ENCODE data around the gene GEMIN5. TPM values are rescaled to one million over a fixed set of nuclear protein-coding genes. Genes with fewer than 3 reads are reported as not detected.

GEMIN5 gene
- total RNA-seq, 1 donor from 2014 or later: 14.9 TPM

GRCh38 chr5:154858972-154859871 is 78.8 kb downstream of the GEMIN5 start:
- ATAC-seq: no peak
- DNase-seq: no peak
- intact Hi-C loops (cut with micrococcal nuclease): no loop called here

- ATAC-seq: peak; percentile 91
- intact Hi-C loops (cut with micrococcal nuclease): no loop called here
Measured at GRCh38 chr5:154858297-154858971, 79.6 kb downstream of the GEMIN5 start, which contains the start of gene CNOT8. Gene CNOT8 (plus strand): TSS chr5:154858627. CDS start chr5:154863279, 4,652 bp downstream.

DNA sequence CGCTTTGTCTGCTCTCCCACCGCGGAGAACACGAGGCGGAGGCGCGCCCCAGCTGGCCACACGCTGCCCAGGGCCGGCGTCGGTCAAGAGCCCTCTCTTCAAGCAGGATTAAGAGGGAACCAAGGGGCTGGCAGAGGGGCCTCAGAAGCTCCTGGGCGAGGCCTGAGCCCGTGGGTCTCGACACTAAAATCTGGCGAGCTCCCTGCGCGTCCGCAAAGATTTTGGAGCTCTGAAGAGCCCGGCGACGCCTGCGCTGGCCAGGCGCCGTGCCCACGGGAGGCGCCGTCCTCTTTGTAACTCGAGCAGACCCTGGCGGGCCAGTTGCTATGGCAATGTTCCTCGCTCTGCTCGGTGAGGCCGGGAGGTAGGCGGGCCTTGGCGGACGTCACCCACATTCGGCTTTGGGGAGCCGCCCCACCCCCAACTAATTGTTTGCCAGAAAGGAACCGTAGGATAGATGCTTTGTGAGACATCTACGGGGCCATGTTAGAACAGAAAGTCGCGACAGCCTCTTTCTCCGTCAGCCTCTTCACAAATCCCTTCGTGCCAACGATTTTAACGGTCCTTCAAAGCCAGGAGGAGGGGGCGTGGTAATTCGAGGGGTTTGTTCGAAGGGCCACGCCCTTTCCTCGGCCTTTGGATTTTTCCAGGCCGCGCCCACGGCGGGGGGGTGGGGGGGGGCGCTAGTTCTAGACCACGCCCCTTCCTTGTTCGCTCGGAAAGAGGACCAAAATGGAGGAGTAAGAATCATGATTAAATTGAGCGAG is 80.3 kb downstream of the GEMIN5 start:
- DNase-seq (peak; percentile 96), ATAC-seq (peak; percentile 83)
- intact Hi-C loops (cut with micrococcal nuclease): no loop called here

More at GRCh38 chr5:154858297-154858971, 79.6 kb downstream of the GEMIN5 start, which contains the start of gene CNOT8:
- peak; percentile 99 for DNase-seq

DNA sequence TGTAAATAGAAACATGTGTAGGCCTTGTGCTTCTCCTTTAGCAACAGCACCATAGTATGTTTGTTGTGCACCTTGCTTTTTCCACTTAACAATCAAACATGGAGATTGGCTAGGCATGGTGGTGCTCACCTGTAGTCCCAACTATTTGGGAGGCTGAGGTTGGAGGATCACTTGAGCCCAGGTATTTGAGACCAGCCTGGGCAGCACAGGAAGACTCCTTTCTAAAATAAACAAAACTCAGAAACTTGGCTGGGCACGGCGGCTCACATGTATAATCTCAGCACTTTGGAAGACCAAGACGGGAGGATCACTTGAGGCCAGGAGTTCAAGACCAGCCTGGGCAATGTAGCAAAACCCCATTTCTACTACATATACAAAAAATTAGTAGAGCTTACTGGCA is 86.7 kb downstream of the GEMIN5 start:
- DNase-seq (no peak), ATAC-seq (no peak)
- intact Hi-C loops (cut with micrococcal nuclease): no loop called here

GRCh38 chr5:154850255-154851062 is 87.6 kb downstream of the GEMIN5 start, which contains the start of gene FAXDC2:
Gene FAXDC2 (minus strand): TSS chr5:154850603. CDS start chr5:154838178, 12,425 bp downstream.
- intact Hi-C loops (cut with micrococcal nuclease): no loop called here
- DNase-seq (peak; percentile 79), ATAC-seq (peak; percentile 98)

DNA sequence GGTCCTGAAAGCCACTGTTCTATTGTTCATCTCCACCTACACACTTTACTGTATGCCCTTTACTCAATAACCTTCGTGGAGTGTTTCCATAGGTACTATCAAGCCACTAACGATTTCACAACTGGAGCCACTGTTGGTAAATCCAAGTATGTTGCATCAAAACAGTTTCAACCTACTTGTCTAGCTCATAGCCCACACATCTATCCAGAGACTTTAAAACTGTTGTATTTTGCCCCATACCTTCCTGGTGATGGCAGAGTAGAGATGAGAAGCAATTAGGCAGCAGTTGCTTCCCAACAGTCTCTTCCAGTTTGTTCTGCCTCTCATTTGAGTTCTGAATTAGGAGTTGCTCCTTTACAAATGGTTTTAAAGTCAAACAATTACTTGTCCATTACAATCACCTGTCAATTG is 88.2 kb downstream of the GEMIN5 start:
- intact Hi-C loops (cut with micrococcal nuclease): no loop called here
- no peak for DNase-seq
- ATAC-seq: peak; percentile 56

- no peak for ATAC-seq
- intact Hi-C loops (cut with micrococcal nuclease): no loop called here
- no peak for DNase-seq
Measured at GRCh38 chr5:154849264-154849785, 88.7 kb downstream of the GEMIN5 start.

DNA sequence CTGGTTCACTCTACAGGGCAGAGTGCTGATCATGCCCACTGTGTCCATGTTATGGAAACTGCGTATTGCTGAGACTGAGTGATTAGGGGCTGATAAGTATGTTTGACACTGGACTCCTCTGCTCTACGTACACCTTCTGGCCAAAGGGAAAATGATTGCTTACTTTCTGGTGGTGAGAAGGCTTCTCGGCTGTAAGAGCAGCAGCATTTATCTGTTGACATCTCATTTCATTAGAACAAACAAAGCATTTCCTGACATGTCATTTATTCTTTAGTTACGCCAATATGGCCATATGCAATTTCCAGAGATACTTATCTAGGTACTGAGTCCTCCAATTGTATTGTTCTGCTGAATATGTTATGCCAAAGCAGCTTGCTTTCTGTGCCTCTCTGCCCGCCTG is 93.2 kb downstream of the GEMIN5 start:
- intact Hi-C loops (cut with micrococcal nuclease): no loop called here
- ATAC-seq (no peak), DNase-seq (no peak)

DNA sequence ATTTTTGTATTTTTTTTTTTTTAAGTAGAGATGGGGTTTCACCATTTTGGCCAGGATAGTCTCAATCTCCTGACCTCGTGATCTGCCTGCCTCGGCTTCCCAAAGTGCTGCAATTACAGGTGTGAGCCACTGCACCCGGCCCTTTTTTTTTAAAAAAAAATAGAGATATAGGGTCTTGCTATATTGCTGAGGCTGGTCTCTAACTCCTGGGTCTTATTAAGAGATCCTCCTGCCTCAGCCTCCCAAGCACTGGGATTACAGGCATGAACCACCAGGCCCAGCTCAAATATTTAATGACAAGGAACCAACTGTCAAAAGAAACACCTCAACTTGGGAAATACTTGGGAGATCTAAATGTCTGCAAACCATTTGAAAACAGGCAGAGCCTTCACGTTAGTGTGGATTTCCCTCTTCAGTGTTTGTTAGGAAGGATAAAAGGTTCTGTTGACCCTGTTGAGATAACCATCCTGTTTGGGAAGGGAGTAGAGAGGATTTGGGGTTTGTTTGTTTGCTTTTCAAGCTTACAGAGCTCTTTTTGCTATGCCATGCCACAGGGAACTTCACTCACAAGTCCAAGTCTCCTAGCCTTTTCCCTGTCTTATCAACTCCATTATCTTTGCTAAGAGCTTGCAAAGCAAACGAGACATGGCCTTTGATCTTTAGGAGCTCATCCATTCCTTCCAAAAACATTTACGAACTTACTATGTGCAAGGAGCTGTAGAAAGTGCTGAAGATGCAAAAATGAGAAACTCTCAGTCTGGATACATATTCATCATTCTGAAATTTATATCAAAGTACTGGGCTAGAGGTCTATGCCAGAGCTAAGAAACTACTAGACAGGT is 95.1 kb downstream of the GEMIN5 start:
- DNase-seq: no peak
- intact Hi-C loops (cut with micrococcal nuclease): no loop called here
- ATAC-seq: no peak

DNA sequence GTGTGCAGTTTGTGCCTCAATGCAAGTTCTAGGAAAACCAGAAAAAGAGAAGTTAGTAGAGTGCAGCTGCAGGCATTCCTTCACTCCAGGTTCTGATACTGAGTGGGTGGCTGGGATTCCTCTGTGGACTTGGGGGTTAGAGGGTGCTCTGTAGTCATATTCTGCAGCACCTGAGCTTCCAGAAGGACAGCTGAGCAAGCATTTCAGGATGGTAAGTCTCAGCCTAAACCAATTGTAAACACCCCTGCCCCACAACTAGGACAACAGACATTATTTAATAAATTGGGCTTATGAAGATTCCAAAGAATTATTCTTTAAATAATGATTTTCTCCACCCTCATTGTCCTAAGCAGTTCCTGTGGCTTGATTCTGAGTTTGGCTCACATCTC is 96.7 kb downstream of the GEMIN5 start:
- ATAC-seq (peak; percentile 13), DNase-seq (no peak)
- intact Hi-C loops (cut with micrococcal nuclease): no loop called here

DNA sequence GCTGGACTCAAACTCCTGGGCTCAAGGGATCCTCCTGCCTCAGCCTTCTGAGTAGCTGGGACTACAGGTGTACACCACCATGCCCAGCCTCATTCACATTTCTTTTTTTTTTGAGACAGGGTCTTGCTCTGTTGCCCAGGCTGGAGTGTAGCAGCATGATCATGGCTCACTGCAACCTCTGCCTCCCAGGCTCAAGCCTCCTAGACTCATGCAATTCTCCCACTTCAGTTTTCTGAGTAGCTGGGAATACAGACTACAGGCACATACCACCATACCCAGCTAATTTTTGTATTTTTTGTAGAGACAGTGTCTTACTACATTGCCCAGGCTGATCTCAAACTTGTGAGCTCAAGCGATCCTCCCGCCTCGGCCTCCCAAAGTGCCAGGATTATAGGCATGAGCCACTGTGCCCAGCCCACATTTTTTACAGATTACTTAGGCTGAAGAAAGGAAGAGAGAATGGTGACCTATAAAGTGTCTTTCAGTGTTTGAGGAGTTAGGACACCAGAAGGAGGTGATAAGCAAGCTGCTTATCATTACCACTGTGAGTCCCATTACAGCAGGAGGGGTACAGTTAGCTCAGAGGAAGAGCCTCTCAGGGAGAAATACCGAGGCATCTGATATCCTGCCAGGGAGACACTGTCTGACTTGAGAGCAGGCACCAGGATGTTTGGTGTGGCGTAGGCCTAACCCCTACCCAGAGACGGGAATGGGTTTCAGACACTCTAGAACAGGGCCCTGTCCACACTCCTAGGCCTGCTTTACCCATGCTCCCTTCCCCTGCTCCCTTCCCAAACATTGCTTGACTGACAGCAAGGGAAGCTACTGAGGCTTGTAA is 97.4 kb downstream of the GEMIN5 start:
- ATAC-seq: peak; percentile 37

More for the DNA sequence above, 97.4 kb downstream of the GEMIN5 start:
- intact Hi-C loops (cut with micrococcal nuclease): no loop called here
- DNase-seq: no peak

Other genes starting within 250 kb of the GEMIN5 start
- 155 TPM for gene LARP1, start 182.8 kb downstream of the GEMIN5 start, total RNA-seq
- 26.1 TPM for gene FAXDC2, start 87.6 kb downstream of the GEMIN5 start, total RNA-seq
- gene CNOT8, start 79.6 kb downstream of the GEMIN5 start, total RNA-seq: 26.1 TPM
- 79.1 TPM for gene MRPL22, start 2.9 kb upstream of the GEMIN5 start, total RNA-seq
- gene KIF4B, start 75.5 kb upstream of the GEMIN5 start, total RNA-seq: 0.05 TPM

All from left ventricle myocardium superior (tissue), 1 donor.